ENCODE data around the gene TCF7.

DNA sequence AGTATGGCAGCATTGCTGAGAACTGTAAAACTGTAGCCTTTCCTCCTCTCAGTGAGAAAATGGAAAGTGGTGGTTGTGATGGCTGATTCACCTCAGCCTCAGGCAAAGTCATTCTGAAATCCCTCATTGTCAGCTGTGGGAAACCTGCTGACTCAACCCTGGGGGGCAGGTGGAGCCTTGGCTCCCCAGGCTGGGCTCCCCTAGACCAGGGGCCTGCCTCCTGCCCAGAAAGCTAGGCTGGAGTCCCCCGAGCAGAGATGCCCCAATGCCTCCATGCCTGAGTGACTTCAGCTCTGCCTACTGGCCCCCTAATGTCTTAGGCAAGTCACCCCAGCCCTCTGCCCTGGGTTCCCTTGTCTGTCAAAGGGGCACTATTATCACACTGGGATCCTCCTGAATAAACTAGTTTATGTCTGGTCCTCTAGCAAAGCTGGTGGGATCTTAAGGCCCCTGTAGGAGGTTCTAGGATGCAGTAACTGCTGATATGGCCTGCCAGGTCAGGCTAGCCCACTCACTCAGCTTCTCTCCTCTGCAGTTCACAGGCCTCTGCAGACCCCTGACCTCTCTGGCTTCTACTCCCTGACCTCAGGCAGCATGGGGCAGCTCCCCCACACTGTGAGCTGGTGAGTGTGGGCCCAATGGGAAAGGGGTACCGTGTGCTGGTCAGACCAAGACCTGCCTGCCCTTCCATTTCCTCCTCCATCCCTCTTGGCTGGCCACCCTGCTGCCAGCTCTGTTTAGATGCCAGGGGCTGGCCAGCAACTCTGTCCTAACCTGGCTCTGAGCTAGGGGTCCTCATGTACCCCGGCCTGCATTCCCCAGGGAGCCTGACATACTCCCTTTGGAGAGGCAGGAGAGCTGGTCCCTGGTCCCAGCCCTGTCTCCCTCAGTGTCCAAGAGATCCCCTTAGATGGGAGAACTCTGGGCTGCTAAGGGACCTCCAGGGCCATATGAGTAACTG is 24.2 kb downstream of the TCF7 start:
- no peak for TF ChIP-seq POLR2A (IDR thresholded peaks at IDR 0.05)
- TF ChIP-seq, protein P1, sequence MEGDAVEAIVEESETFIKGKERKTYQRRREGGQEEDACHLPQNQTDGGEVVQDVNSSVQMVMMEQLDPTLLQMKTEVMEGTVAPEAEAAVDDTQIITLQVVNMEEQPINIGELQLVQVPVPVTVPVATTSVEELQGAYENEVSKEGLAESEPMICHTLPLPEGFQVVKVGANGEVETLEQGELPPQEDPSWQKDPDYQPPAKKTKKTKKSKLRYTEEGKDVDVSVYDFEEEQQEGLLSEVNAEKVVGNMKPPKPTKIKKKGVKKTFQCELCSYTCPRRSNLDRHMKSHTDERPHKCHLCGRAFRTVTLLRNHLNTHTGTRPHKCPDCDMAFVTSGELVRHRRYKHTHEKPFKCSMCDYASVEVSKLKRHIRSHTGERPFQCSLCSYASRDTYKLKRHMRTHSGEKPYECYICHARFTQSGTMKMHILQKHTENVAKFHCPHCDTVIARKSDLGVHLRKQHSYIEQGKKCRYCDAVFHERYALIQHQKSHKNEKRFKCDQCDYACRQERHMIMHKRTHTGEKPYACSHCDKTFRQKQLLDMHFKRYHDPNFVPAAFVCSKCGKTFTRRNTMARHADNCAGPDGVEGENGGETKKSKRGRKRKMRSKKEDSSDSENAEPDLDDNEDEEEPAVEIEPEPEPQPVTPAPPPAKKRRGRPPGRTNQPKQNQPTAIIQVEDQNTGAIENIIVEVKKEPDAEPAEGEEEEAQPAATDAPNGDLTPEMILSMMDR (IDR thresholded peaks at IDR 0.05) = no peak

Data from uterus (tissue), 2 donors.